Gastrocnemius medialis (tissue), 4 donors: ENCODE data around the gene RPAIN. TPM values are rescaled to one million over a fixed set of nuclear protein-coding genes. Genes with fewer than 3 reads are reported as not detected.

Source experiments
- ATAC-seq, 2 donors: fragments of 150-250 bp; one replicate each; pipeline ENCODE4 v1.9.1; 2016
- DNase-seq, 2 donors: peaks; one replicate each; pipeline ENCODE4 v3.0.0-alpha.2; 2019
- H3K27ac ChIP-seq, 4 donors: fragments of 200-600 bp; sonication (generic); 1 replicate in 1 of 4; 2 replicates in 3 of 4; pipeline ENCODE4 v1.5.1; 2016 to 2018; ENCODE audit warnings: mild to moderate bottlenecking in 2 of 4, moderate library complexity in 1 of 4
- H3K27me3 ChIP-seq, 3 donors: fragments of 200-600 bp; sonication (generic) in 2 of 3; 1 replicate in 1 of 3; 2 replicates in 2 of 3; pipeline versions ENCODE4 v1.5.1 to v1.6.0; 2016 to 2019; ENCODE audit warnings: mild to moderate bottlenecking in 1 of 3, moderate library complexity in 1 of 3
- H3K36me3 ChIP-seq, 2 donors: fragments of 200-600 bp; sonication (generic) in 1 of 2; one replicate each; pipeline ENCODE4 v1.5.1; 2017 to 2018
- H3K4me1 ChIP-seq, 2 donors: fragments of 200-600 bp; sonication (generic) in 1 of 2; one replicate each; pipeline ENCODE4 v1.5.1; 2016 to 2017; ENCODE audit warnings: mild to moderate bottlenecking in 2 of 2
- H3K4me3 ChIP-seq, 4 donors: fragments of 200-600 bp; sonication (generic) in 3 of 4; 1 replicate in 1 of 4; 2 replicates in 3 of 4; pipeline ENCODE4 v1.5.1; 2016 to 2019; ENCODE audit warnings: mild to moderate bottlenecking in 2 of 4
- H3K9me3 ChIP-seq, 3 donors: fragments of 200-600 bp; sonication (generic) in 2 of 3; 1 replicate in 1 of 3; 2 replicates in 2 of 3; pipeline ENCODE4 v1.5.1; 2016 to 2019
- POLR2A ChIP-seq, 2 donors: fragments of 450-650 bp; IDR thresholded peaks; one replicate each; pipeline ENCODE4 v1.6.1; 2017; ENCODE audit warnings: antibody characterized with exemption in 2 of 2, mild to moderate bottlenecking in 2 of 2, moderate library complexity in 2 of 2
- in situ Hi-C, 4 donors: fragments of 200-750 bp; cut with MboI; loops; one replicate each; pipeline versions ENCODE4 v1.15.0 to v1.8.0; 2017; ENCODE audit warnings: low sequenced_read_pairs in 4 of 4
- intact Hi-C: fragments of 100-400 bp; cut with DNase I; formaldehyde crosslinking; loops from one replicate; pipeline ENCODE4 v1.15.1; 2023; ENCODE audit warnings: low total_unique reads
- total RNA-seq, 4 donors: library from RNA; depleted of rRNA; stranded (reverse); fragments of >200 nt; gene quantifications; one replicate each; pipeline versions ENCODE4 v1.1.0 to v1.2.3, GENCODE V29; 2016
- TF ChIP-seq, protein P1 (sequence below), 5 experiments: fragments of 450-650 bp in 3 of 5; fragments of 200-600 bp in 2 of 5; sonication (generic) in 2 of 5; IDR thresholded peaks in 4 of 5; conservative IDR thresholded peaks in 1 of 5; 1 replicate in 4 of 5; 2 replicates in 1 of 5; pipeline ENCODE4 v1.5.1; 2016 to 2019; ENCODE audit warnings: antibody characterized with exemption in 5 of 5, mild to moderate bottlenecking in 3 of 5, moderate library complexity in 3 of 5

The RPAIN gene
- total RNA-seq, 4 donors from 2014 or later, result 45.3 to 66.7 (median 53.7) TPM

GRCh38 chr17:5444209-5444608 is 24.2 kb downstream of the RPAIN start:
- intact Hi-C loops (no loop called here), in situ Hi-C loops (loop anchor here in 1 of 4 donors (25.0 kb wide), 1 partner anchor 207 kb away; the partner anchor contains the start of gene SCIMP)
- peaks cover 0 to 5% of the 10 kb centered on the region in 2 donors for H3K4me1 ChIP-seq
- H3K27ac ChIP-seq, result no peak overlapping the region
- ATAC-seq (no peak), DNase-seq (no peak)
- peaks cover 0 to 53% of the 10 kb centered on the region in 2 donors for H3K36me3 ChIP-seq
- H3K9me3 ChIP-seq, result no peaks in the 10 kb centered on the region
- no peaks in the 10 kb centered on the region for H3K27me3 ChIP-seq
- no peak overlapping the region for H3K4me3 ChIP-seq
- TF ChIP-seq, protein P1, sequence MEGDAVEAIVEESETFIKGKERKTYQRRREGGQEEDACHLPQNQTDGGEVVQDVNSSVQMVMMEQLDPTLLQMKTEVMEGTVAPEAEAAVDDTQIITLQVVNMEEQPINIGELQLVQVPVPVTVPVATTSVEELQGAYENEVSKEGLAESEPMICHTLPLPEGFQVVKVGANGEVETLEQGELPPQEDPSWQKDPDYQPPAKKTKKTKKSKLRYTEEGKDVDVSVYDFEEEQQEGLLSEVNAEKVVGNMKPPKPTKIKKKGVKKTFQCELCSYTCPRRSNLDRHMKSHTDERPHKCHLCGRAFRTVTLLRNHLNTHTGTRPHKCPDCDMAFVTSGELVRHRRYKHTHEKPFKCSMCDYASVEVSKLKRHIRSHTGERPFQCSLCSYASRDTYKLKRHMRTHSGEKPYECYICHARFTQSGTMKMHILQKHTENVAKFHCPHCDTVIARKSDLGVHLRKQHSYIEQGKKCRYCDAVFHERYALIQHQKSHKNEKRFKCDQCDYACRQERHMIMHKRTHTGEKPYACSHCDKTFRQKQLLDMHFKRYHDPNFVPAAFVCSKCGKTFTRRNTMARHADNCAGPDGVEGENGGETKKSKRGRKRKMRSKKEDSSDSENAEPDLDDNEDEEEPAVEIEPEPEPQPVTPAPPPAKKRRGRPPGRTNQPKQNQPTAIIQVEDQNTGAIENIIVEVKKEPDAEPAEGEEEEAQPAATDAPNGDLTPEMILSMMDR (IDR thresholded peaks at IDR 0.05 in 4 of 5, conservative IDR thresholded peaks at IDR 0.05 in 1 of 5), result no peak
- TF ChIP-seq POLR2A (IDR thresholded peaks at IDR 0.05), result no peak

GRCh38 chr17:5446786-5447185 is 26.8 kb downstream of the RPAIN start:
- Histone ChIP-seq H3K27me3 (no peaks in the 10 kb centered on the region), H3K9me3 (no peaks in the 10 kb centered on the region), H3K36me3 (peaks cover 0 to 79% of the 10 kb centered on the region in 2 donors), H3K27ac (no peak overlapping the region), H3K4me3 (no peak overlapping the region), H3K4me1 (no peaks in the 10 kb centered on the region)
- no peak for TF ChIP-seq POLR2A (IDR thresholded peaks at IDR 0.05)
- TF ChIP-seq, protein P1 (IDR thresholded peaks at IDR 0.05 in 4 of 5, conservative IDR thresholded peaks at IDR 0.05 in 1 of 5), result no peak
- in situ Hi-C loops, result loop anchor here in 1 of 4 donors (25.0 kb wide), 1 partner anchor 209 kb away; the partner anchor contains the start of gene SCIMP
- ATAC-seq (no peak), DNase-seq (no peak)
- intact Hi-C loops, result no loop called here

DNA sequence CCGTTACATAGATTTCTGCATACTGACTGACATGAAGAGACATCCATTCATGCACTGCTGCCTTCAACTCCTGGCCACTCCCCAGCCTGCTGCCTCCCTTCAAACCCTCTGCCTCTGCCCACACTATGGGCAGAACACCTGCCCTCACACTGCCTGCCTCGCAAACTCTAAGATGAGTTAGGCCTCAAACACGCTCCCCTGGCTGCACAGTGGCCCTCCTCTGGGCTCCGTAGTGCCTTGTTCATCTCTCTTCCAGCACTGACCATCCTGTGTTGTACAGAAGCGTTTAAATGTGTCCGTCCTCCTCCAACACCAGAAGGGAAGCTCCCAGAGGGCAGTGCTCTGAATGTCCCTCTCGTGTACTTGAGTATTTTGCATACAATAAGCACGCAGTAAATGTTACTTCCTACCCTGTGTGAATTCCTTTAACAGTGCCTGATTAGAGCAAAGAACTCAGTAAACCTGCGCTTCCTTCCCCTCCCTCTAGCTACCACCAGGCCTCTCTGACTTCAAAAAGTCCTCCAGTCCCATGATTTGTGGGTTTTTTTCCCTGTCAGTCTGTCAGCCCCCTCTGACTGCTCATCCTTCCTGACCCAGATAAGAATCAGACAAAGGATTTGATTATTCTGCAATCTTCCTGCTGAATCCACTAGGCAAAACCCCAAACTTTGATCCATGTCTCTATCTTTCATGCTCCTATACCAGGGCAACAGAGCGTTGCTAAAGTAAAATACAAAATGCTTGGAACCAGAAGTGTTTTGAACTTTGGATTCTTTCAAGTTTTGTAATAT is 44.9 kb downstream of the RPAIN start:
- Histone ChIP-seq H3K4me1 (peaks cover 21 to 23% of the 10 kb centered on the region in 2 donors), H3K9me3 (no peaks in the 10 kb centered on the region), H3K27ac (no peak overlapping the region), H3K27me3 (no peaks in the 10 kb centered on the region), H3K4me3 (no peak overlapping the region), H3K36me3 (peaks cover 0 to 14% of the 10 kb centered on the region in 2 donors)
- DNase-seq (no peak), ATAC-seq (no peak)
- intact Hi-C loops (no loop called here), in situ Hi-C loops (no loop called here)
- TF ChIP-seq, protein P1 (IDR thresholded peaks at IDR 0.05 in 4 of 5, conservative IDR thresholded peaks at IDR 0.05 in 1 of 5), result no peak
- TF ChIP-seq POLR2A (IDR thresholded peaks at IDR 0.05), result no peak

GRCh38 chr17:5466295-5466694 is 46.3 kb downstream of the RPAIN start:
- Histone ChIP-seq H3K9me3 (no peaks in the 10 kb centered on the region), H3K4me3 (no peak overlapping the region), H3K27me3 (no peaks in the 10 kb centered on the region), H3K27ac (no peak overlapping the region), H3K36me3 (peaks cover 0 to 5% of the 10 kb centered on the region in 2 donors), H3K4me1 (peaks cover 21 to 23% of the 10 kb centered on the region in 2 donors)
- intact Hi-C loops, result no loop called here
- ATAC-seq, result no peak
- no peak for DNase-seq
- TF ChIP-seq, protein P1 (IDR thresholded peaks at IDR 0.05 in 4 of 5, conservative IDR thresholded peaks at IDR 0.05 in 1 of 5), result no peak
- TF ChIP-seq POLR2A (IDR thresholded peaks at IDR 0.05), result no peak
- in situ Hi-C loops, result no loop called here
